ENCODE measurements around the gene CREBL2. TPM values are rescaled to one million over a fixed set of nuclear protein-coding genes. Genes with fewer than 3 reads are reported as not detected.
A peak's percentile ranks its signal among the peaks of the same experiment; 100 is the strongest.
"Not testable (repeated sequence)": the region's sequence is repeated elsewhere in the genome, so short reads cannot be mapped to it uniquely, and the experiment has no call there.

Gene CREBL2
- polyA plus RNA-seq, 1 experiment: 15.4 TPM

- no peak overlapping the region; the same call in 1 of the 2 replicates for H3K4me3 ChIP-seq (ENCODE audit: low read depth, low read length)
- H3K27me3 ChIP-seq (ENCODE audit: control insufficient read depth, insufficient read depth, low read length): no peaks in the 10 kb centered on the region
- TF ChIP-seq CTCF (IDR thresholded peaks at IDR 0.05; ENCODE audit: insufficient read depth, low read depth, low read length): no peak
- ChIA-PET CTCF (no interaction called here), POLR2A (no interaction called here)
- no peak for DNase-seq (ENCODE audit: low read depth)
- H3K36me3 ChIP-seq (ENCODE audit: control insufficient read depth, insufficient read depth, low read length): no peaks in the 10 kb centered on the region
Measured at GRCh38 chr12:12610711-12611110, 965 bp upstream of the CREBL2 start.

GRCh38 chr12:12612358-12612757 is 682 bp downstream of the CREBL2 start:
- Histone ChIP-seq H3K27me3 (ENCODE audit: control insufficient read depth, insufficient read depth, low read length) (no peaks in the 10 kb centered on the region), H3K36me3 (ENCODE audit: control insufficient read depth, insufficient read depth, low read length) (no peaks in the 10 kb centered on the region), H3K4me3 (ENCODE audit: low read depth, low read length) (peak overlapping the region; percentile 85)
- no peak for TF ChIP-seq CTCF (IDR thresholded peaks at IDR 0.05; ENCODE audit: insufficient read depth, low read depth, low read length)
- ChIA-PET POLR2A (interaction anchor here (0.7 kb wide), 1 partner anchor 206 kb away, joined by 3 read pairs; no protein-coding TSS in a partner anchor), CTCF (interaction anchor here (0.7 to 1.6 kb wide), 4 partner anchors 19 to 44 kb away, joined by 3 to 4 read pairs (median 3); no protein-coding TSS in a partner anchor)
- no peak for DNase-seq (ENCODE audit: low read depth)

GRCh38 chr12:12613344-12613743 is 1.7 kb downstream of the CREBL2 start:
- no peak for TF ChIP-seq CTCF (IDR thresholded peaks at IDR 0.05; ENCODE audit: insufficient read depth, low read depth, low read length)
- H3K4me3 ChIP-seq (ENCODE audit: low read depth, low read length): no peak overlapping the region
- no peak for DNase-seq (ENCODE audit: low read depth)
- ChIA-PET POLR2A (no interaction called here), CTCF (interaction anchor here (0.6 to 1.5 kb wide), 3 partner anchors 11 to 43 kb away, joined by 3 read pairs; no protein-coding TSS in a partner anchor)
- H3K36me3 ChIP-seq (ENCODE audit: control insufficient read depth, insufficient read depth, low read length): no peaks in the 10 kb centered on the region
- no peaks in the 10 kb centered on the region for H3K27me3 ChIP-seq (ENCODE audit: control insufficient read depth, insufficient read depth, low read length)

GRCh38 chr12:12614342-12614741 is 2.7 kb downstream of the CREBL2 start:
- DNase-seq (ENCODE audit: low read depth): no peak
- no peak for TF ChIP-seq CTCF (IDR thresholded peaks at IDR 0.05; ENCODE audit: insufficient read depth, low read depth, low read length)
- CTCF ChIA-PET: interaction anchor here (1.4 to 1.5 kb wide), 2 partner anchors 10 to 42 kb away, joined by 3 read pairs; no protein-coding TSS in a partner anchor
- Histone ChIP-seq H3K4me3 (ENCODE audit: low read depth, low read length) (no peak overlapping the region), H3K27me3 (ENCODE audit: control insufficient read depth, insufficient read depth, low read length) (no peaks in the 10 kb centered on the region), H3K36me3 (ENCODE audit: control insufficient read depth, insufficient read depth, low read length) (no peaks in the 10 kb centered on the region)
- POLR2A ChIA-PET: no interaction called here

GRCh38 chr12:12616512-12617310 is 5.0 kb downstream of the CREBL2 start:
- H3K36me3 ChIP-seq (ENCODE audit: control insufficient read depth, insufficient read depth, low read length): no peaks in the 10 kb centered on the region
- TF ChIP-seq CTCF (IDR thresholded peaks at IDR 0.05; ENCODE audit: insufficient read depth, low read depth, low read length): no peak
- CTCF ChIA-PET: interaction anchor here (0.9 kb wide), 1 partner anchor 49 kb away, joined by 3 read pairs; no protein-coding TSS in a partner anchor
- POLR2A ChIA-PET: no interaction called here
- no peak overlapping the region for H3K4me3 ChIP-seq (ENCODE audit: low read depth, low read length)
- no peak for DNase-seq (ENCODE audit: low read depth)
- H3K27me3 ChIP-seq (ENCODE audit: control insufficient read depth, insufficient read depth, low read length): no peaks in the 10 kb centered on the region

- POLR2A ChIA-PET; H3K4me3 ChIP-seq (ENCODE audit: low read depth, low read length); DNase-seq (ENCODE audit: low read depth); H3K36me3 ChIP-seq (ENCODE audit: control insufficient read depth, insufficient read depth, low read length); H3K27me3 ChIP-seq (ENCODE audit: control insufficient read depth, insufficient read depth, low read length); CTCF ChIA-PET: not testable (repeated sequence)
Measured at GRCh38 chr12:12618064-12618463, 6.4 kb downstream of the CREBL2 start.

Measured in BJ (cell line).